ENCODE results near the gene KCNJ15.

The KCNJ15 gene

DNA sequence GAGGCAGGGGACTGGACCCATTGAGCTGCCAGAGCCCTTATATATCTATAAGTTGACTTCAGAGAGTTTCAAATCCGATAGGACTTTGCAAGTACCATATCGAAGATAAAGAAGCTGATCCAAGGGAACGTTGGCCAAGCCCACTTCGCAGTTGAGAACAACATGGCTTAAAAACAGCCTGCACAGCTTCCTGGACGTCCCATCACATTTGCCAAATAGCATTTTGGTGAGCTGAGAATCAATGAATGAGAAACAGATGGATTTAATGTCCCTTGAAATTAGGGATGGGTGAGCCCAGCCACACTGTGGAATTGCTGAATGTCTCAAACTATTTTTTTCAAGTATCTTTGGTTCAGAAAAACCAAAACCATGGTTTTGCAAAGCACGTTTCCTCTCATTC, 64.8 kb downstream of the KCNJ15 start:
- Mint-ChIP-seq H3K36me3 (ENCODE audit: insufficient read depth) (no peaks in the 10 kb centered on the region), H3K27me3 (peaks cover 0 to 10% of the 10 kb centered on the region in 2 donors), H3K4me3 (no peak overlapping the region), H3K27ac (no peak overlapping the region), H3K9me3 (no peaks in the 10 kb centered on the region), H3K4me1 (ENCODE audit: low read depth in 2 of 2) (no peaks in the 10 kb centered on the region)
- ATAC-seq (replicated peaks) (no peak), DNase-seq (no peak)

DNA sequence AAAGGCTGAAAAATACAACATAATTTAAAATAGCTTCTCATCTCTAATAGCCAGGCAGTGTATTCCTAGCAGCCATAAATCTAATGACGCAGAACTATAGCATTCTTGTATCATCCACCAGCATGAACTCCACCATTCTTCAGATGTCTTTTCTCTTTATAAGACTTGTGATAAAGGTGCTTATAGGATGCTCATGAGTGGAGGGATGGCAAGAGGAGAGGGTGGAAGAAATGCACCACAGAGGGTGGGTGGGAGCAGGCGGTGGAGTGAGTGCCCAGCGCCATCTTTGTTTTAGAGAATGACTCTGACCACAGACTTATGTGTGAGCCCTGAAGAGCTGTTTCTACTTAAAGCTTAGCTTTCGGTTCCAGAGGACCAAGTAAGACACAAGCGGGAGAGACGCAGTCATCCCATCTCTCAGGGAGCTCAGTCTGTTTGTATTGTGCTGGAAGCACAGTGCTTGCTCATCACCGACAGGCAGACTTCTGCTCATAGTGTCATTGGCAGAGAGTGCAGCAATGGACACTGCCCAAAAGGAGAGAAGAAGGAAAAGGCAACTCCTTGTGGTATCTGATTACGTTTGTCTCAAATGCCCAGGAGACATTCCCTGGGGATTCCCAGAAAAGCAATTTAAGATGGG, 65.6 kb downstream of the KCNJ15 start:
- Mint-ChIP-seq H3K27me3 (peaks cover 0 to 11% of the 10 kb centered on the region in 2 donors), H3K4me1 (ENCODE audit: low read depth in 2 of 2) (no peaks in the 10 kb centered on the region), H3K27ac (no peak overlapping the region), H3K36me3 (ENCODE audit: insufficient read depth) (no peaks in the 10 kb centered on the region), H3K9me3 (no peaks in the 10 kb centered on the region), H3K4me3 (no peak overlapping the region)
- DNase-seq (no peak), ATAC-seq (replicated peaks) (no peak)

DNA sequence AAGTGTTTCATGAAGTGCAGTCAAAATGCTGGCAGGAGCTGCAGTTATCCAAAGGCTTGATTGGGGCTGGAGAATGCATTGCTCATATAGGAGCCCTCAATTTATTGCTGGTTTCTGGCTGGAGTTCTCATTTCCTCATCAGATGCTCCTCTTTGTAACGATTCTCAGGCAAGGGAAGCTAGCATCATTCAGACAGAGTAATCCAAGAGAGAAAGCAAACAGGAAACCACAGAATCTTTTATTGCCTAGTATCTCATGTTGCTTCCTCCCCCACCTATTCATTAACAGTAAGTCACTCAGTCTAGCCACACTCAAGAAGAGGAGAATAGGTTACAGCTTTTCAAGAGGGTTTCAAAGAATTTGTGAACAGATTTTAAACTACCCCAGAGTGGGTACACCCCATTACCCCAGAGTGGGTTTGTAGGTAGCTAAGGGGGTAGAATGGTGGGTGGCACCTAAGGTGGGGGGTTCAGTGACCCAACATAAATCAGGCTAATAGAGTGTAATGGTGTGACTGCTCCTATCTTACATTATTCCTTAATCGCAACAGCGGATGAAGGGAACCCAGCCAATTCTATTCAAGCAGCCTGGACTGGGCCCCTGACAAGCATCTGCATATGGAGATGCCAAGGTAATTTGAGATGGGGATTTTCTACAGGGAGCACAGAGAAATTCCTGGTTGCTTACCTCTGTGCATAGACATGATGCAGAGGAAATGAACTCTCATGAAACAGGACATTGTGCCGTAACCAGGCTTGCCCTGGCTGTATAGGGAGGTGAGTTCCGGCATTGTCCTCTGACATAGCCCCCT, 67.1 kb downstream of the KCNJ15 start:
- DNase-seq (no peak), ATAC-seq (replicated peaks) (no peak)
- H3K36me3 Mint-ChIP-seq (ENCODE audit: insufficient read depth) = no peaks in the 10 kb centered on the region
- H3K27ac Mint-ChIP-seq = no peak overlapping the region
- no peaks in the 10 kb centered on the region for H3K9me3 Mint-ChIP-seq
- H3K4me3 Mint-ChIP-seq = no peak overlapping the region
- H3K4me1 Mint-ChIP-seq (ENCODE audit: low read depth in 2 of 2) = no peaks in the 10 kb centered on the region
- peaks cover 0 to 11% of the 10 kb centered on the region in 2 donors for H3K27me3 Mint-ChIP-seq

DNA sequence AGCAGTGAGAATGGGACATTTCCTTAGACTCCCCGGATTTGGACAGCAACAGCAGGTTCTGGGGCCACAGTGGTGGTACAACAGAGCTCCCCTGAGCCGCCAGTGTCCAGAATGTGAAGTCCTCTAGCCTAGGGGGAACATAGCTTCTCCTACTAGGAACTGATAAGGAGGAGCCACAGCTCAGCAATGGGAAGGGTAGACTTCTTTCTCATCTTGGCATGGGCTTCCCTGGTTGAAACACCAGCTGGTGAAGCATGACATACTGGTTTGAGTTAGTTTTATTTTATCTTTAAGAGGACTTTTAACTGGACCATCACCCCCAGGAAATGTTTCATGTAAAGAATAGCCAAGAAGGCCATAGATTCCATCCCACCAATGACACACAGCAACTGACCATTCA, 68.4 kb downstream of the KCNJ15 start:
- DNase-seq (no peak), ATAC-seq (replicated peaks) (no peak)
- Mint-ChIP-seq H3K4me1 (ENCODE audit: low read depth in 2 of 2) (no peaks in the 10 kb centered on the region), H3K4me3 (no peak overlapping the region), H3K27ac (no peak overlapping the region), H3K9me3 (no peaks in the 10 kb centered on the region), H3K27me3 (peaks cover 0 to 11% of the 10 kb centered on the region in 2 donors), H3K36me3 (ENCODE audit: insufficient read depth) (no peaks in the 10 kb centered on the region)

DNA sequence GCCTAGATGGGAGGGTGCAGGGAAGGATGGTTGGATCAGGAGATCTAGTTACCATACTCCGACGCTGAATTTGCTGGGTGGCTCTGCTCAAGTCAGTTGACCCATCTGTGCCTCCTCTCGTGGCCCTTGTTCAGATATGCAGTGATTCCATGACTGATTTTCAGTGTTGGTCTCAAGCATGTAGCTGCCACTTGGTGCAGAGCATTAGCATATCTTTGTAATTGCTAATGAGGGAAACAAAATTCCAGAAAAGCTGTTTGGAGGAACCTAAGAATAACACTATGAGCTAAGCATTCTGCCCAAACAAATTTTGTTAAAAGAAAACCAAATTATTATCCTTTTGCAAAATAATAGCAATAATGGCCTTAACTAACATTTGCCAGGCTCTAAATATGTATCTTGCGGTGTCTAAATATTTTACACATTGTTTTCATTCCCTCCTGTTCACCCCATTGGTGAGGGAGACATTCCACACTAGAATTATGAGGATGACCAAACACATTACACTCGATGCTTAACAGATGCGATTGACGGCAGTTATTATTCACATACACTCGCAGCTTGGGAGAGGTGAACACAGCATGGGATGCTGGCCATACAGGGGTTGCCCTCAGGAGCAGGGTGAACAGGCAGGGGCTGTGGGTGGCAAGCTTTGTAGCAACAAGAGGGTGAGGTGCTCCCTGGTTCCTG, 69.1 kb downstream of the KCNJ15 start:
- Mint-ChIP-seq H3K27me3 (peaks cover 0 to 11% of the 10 kb centered on the region in 2 donors), H3K4me3 (no peak overlapping the region), H3K27ac (no peak overlapping the region), H3K36me3 (ENCODE audit: insufficient read depth) (no peaks in the 10 kb centered on the region), H3K9me3 (no peaks in the 10 kb centered on the region), H3K4me1 (ENCODE audit: low read depth in 2 of 2) (no peaks in the 10 kb centered on the region)
- ATAC-seq (replicated peaks) (no peak), DNase-seq (no peak)

DNA sequence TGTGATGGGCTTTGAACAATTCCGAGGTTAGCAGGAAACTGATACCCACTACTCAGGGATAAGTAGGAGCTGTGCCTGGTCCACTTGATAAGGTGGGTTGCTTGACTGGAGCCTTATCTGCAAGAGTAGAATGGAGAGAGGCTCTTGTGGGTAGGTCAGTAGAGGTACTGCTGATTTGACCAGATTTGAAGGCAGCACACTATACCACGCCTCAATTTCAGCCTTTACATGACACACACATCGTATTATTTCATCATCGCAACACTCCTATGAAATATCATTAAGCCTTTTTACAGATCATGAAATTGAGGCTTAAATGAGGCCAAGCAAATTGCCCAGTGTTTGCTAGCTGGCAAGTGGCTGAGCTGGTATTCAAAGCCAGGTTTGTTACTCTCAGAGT, 69.6 kb downstream of the KCNJ15 start:
- Mint-ChIP-seq H3K4me1 (ENCODE audit: low read depth in 2 of 2) (no peaks in the 10 kb centered on the region), H3K9me3 (no peaks in the 10 kb centered on the region), H3K27me3 (peaks cover 0 to 11% of the 10 kb centered on the region in 2 donors), H3K4me3 (no peak overlapping the region), H3K36me3 (ENCODE audit: insufficient read depth) (no peaks in the 10 kb centered on the region), H3K27ac (no peak overlapping the region)
- ATAC-seq (replicated peaks) = no peak
- no peak for DNase-seq

DNA sequence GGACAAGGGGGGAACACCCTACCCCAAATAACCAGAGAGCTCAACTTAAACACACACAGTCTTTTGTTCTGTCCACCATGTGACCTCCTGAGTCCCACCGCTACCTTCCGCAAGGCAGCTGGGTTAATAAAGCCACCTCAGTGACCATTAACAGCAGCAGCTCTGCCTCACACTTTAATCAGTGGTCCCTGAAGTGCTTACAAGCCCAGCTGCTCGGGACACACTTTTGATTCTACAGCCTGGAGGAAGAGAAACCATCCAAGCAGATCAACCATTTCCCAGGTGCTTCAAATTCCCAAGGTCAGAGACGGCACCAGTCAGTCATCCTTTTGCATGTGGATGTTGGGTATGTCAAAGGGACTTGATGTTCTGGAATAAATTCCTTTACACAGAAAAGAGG, 70.1 kb downstream of the KCNJ15 start:
- Mint-ChIP-seq H3K4me3 (no peak overlapping the region), H3K4me1 (ENCODE audit: low read depth in 2 of 2) (no peaks in the 10 kb centered on the region), H3K27ac (no peak overlapping the region), H3K36me3 (ENCODE audit: insufficient read depth) (no peaks in the 10 kb centered on the region), H3K27me3 (peaks cover 0 to 11% of the 10 kb centered on the region in 2 donors), H3K9me3 (no peaks in the 10 kb centered on the region)
- ATAC-seq (replicated peaks) = no peak
- no peak for DNase-seq

DNA sequence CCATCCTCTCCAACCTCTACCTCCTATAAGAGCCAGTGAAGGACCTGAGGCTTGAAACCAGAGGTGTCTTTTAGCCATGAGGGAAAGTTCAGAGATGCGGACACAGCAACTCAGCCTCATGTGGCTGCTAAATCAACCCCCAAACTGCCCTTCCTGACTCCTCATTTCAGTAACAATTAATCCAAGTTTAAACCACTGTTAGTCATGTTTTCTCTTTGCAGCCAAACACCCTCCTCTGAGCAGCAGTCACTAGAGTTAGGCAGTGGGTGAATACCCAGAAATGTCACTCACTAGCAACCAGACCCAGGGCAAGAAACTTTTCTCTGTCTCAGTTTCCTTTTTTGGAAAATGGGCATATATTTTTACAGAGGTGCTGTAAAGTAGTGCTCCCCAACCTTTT, 71.2 kb downstream of the KCNJ15 start:
- no peak for DNase-seq

DNA sequence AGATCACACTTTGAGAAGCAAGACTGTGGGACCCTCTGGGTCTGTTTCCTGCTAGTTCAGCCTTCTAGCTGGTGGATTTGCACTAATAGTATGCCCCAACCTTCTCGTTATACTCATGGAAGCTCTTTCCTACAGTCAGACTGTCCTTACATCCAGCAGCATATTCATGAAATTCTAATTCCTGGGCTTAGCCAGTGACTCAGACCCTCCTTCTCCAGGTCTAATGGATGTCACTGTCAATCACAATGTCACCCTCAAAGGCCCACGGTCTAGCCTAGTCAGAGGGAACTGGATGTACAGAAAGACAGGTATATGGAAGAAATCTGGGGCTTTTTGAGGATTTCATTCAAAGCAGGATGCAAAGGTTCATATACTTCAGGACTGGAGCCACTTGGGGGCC, 72.4 kb downstream of the KCNJ15 start:
- no peak for DNase-seq
- Mint-ChIP-seq H3K36me3 (ENCODE audit: insufficient read depth) (no peaks in the 10 kb centered on the region), H3K9me3 (no peaks in the 10 kb centered on the region), H3K4me1 (ENCODE audit: low read depth in 2 of 2) (no peaks in the 10 kb centered on the region), H3K27ac (no peak overlapping the region), H3K27me3 (peaks cover 0 to 11% of the 10 kb centered on the region in 2 donors), H3K4me3 (no peak overlapping the region)
- ATAC-seq (replicated peaks) = no peak

More for the DNA sequence above, 71.2 kb downstream of the KCNJ15 start:
- no peak overlapping the region for H3K4me3 Mint-ChIP-seq
- H3K27me3 Mint-ChIP-seq = peaks cover 0 to 11% of the 10 kb centered on the region in 2 donors
- no peaks in the 10 kb centered on the region for H3K36me3 Mint-ChIP-seq (ENCODE audit: insufficient read depth)
- H3K4me1 Mint-ChIP-seq (ENCODE audit: low read depth in 2 of 2) = no peaks in the 10 kb centered on the region
- ATAC-seq (replicated peaks) = no peak
- no peak overlapping the region for H3K27ac Mint-ChIP-seq
- H3K9me3 Mint-ChIP-seq = no peaks in the 10 kb centered on the region

DNA sequence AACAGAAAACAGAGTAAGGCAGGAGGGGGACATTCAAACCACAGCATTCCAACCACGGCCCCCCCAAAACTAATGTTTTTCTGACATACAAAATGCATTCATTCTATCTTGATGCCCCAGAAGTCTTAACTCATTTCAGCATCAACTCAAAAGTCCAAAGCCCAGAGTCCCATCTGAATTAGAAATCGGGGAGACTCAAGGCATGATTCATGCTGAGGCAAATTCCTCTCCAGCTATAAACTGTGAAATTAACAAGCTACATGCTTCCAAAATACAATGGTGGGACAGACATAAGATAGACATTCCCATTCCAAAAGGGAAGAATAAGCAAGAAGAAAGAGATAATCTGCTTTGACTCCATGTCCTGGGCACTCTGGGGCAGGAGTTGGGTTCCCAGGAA, 73.9 kb downstream of the KCNJ15 start:
- no peak for DNase-seq

DNA sequence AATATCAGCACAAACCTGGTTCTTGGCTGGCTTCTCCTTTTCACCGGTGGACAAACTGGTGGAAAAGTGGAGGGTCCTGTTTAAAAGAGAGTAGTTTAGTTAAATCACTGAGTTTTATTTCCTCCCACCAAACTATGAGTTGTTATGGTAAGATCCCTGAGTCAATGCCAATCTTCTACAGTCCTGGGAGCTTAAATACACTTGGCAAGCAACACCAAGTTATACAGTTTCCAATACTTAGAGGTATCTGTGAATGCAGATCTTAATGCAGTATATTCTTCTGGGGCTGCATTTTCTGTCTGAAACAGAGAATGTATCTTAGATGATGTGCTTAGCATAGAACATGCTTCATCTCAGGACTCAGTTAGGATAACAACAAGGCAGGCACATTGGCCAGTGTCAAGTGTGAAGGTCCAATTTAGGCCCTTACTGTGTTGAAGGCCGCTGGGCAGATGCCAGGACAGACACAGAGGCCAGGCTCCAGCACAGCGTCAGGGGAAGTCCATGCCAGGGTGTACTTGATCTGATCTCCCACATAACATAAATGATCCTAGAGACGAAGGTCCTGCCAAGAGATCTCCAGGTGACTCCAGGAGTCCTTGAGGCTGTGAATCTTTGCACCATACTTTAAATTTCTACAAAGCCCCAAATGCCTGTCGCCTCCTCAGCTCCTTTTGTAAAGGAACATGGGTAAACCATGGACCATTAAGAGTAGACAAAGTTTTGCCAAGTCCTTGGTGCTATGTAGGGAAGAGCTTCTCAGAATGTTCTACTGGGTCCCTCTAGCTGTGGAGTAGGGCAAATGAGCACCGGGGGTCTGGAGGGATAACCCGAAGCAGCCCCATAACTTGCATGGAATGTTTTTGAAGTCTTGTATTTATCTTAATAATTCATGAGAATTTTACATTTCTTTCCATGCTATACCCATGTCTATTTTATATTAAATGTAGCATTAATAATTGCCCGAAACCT, 76.8 kb downstream of the KCNJ15 start:
- no peak overlapping the region for H3K27ac Mint-ChIP-seq
- ATAC-seq (replicated peaks) (no peak), DNase-seq (no peak)
- no peak overlapping the region for H3K4me3 Mint-ChIP-seq
- peaks cover 0 to 8% of the 10 kb centered on the region in 2 donors for H3K27me3 Mint-ChIP-seq
- H3K9me3 Mint-ChIP-seq = no peaks in the 10 kb centered on the region
- no peaks in the 10 kb centered on the region for H3K4me1 Mint-ChIP-seq (ENCODE audit: low read depth in 2 of 2)
- peaks cover 2% of the 10 kb centered on the region for H3K36me3 Mint-ChIP-seq (ENCODE audit: insufficient read depth)

More for the DNA sequence above, 73.9 kb downstream of the KCNJ15 start:
- H3K36me3 Mint-ChIP-seq (ENCODE audit: insufficient read depth) = peaks cover 2% of the 10 kb centered on the region
- H3K27ac Mint-ChIP-seq = no peak overlapping the region
- no peak for ATAC-seq (replicated peaks)
- H3K4me1 Mint-ChIP-seq (ENCODE audit: low read depth in 2 of 2) = no peaks in the 10 kb centered on the region
- H3K4me3 Mint-ChIP-seq = no peak overlapping the region
- peaks cover 0 to 10% of the 10 kb centered on the region in 2 donors for H3K27me3 Mint-ChIP-seq
- no peaks in the 10 kb centered on the region for H3K9me3 Mint-ChIP-seq

DNA sequence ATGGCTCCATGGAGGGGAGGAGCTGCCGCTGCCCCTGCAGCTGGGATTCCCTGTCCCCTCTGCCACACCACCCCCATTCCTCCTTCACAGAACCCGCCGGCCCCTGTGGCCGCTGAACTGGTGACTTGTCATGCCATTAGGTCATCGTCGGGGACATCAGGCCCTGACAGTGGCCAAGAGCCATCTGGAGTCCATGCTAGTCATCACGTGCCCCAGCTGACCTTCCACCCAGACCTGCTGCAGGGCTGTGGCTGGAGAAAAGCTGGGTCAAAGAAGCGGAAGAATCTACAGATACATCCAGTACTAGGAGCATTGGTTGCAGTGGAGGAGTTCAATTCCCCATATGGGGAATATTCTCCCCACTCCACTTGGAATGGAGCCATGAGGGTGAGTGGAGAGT, 78.1 kb downstream of the KCNJ15 start:
- H3K36me3 Mint-ChIP-seq (ENCODE audit: insufficient read depth) = peaks cover 2% of the 10 kb centered on the region
- H3K27me3 Mint-ChIP-seq = peaks cover 0 to 8% of the 10 kb centered on the region in 2 donors
- no peaks in the 10 kb centered on the region for H3K4me1 Mint-ChIP-seq (ENCODE audit: low read depth in 2 of 2)
- no peak overlapping the region for H3K27ac Mint-ChIP-seq
- DNase-seq = no peak
- H3K9me3 Mint-ChIP-seq = no peaks in the 10 kb centered on the region
- H3K4me3 Mint-ChIP-seq = no peak overlapping the region
- ATAC-seq (replicated peaks) = no peak

DNA sequence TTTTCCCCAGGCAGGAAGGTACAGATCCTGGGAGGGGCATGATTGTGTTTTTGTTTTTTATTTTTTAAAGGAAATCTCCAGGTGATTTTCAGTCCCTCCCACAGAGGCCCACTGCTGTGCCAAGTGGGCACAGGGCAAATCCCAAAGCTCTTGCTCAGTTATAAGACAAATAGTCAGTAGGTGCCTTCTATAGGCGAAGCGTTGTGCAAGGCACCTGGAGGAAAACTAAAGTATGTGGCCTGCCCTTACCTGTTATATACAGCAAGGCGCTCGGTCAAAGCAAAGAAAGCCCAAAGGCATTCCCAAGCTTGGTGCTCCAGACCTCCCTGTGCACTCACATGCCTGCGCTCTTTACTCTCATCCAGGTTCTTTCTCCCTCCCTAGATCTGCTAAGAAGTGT, 81.0 kb downstream of the KCNJ15 start:
- H3K27ac Mint-ChIP-seq = no peak overlapping the region
- no peaks in the 10 kb centered on the region for H3K4me1 Mint-ChIP-seq (ENCODE audit: low read depth in 2 of 2)
- ATAC-seq (replicated peaks) (no peak), DNase-seq (no peak)
- peaks cover 2% of the 10 kb centered on the region for H3K36me3 Mint-ChIP-seq (ENCODE audit: insufficient read depth)
- H3K9me3 Mint-ChIP-seq = no peaks in the 10 kb centered on the region
- H3K27me3 Mint-ChIP-seq = peaks cover 0 to 8% of the 10 kb centered on the region in 2 donors
- H3K4me3 Mint-ChIP-seq = no peak overlapping the region

Data from effector memory CD8-positive, alpha-beta T cell (primary cell).